Measurements from ENCODE around the gene SRXN1. TPM values are rescaled to one million over a fixed set of nuclear protein-coding genes. Genes with fewer than 3 reads are reported as not detected.
"Not testable (repeated sequence)": the region's sequence is repeated elsewhere in the genome, so short reads cannot be mapped to it uniquely, and the experiment has no call there.

Gene SRXN1
- 10 to 100 TPM; 27.9 to 28.2 TPM for total RNA-seq

DNA sequence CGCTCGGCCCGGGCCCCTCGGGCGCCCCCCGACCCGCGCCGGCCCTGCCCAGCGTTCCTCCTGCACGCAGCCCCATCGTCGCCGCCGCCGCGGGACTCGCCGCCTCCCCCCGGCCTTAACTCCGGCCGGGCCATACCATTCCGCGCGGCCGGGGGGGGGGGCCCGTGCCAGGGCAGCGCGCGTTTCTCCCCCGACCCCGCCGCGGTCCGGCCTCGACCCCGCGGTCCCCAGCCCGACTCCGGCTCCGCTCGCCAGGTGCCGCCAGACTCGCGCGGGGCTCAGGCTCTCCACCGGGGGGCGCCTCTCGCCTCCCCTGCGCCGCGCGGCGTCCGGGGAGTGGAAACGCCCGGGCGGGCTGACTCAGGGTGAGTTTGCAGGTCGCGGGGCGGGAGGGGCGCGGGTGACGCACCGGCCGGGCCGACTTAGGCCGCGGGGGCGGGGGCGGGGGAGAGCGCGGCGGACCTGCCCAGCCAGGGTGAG lies at the start of gene SRXN1:
Gene SRXN1, minus strand, starts transcription at position 91 of the 480 bp plus-strand sequence. Its CDS starts 15 bp downstream, at position 76.
- CTCF ChIA-PET = interaction anchor here (1.0 kb wide), 1 partner anchor 14 kb away, joined by 3 read pairs; no protein-coding TSS in a partner anchor
- POLR2A ChIA-PET = no interaction called here

- ChIA-PET CTCF (no interaction called here), POLR2A (no interaction called here)
Measured at GRCh38 chr20:701401-702129, 48.6 kb upstream of the SRXN1 start.

DNA sequence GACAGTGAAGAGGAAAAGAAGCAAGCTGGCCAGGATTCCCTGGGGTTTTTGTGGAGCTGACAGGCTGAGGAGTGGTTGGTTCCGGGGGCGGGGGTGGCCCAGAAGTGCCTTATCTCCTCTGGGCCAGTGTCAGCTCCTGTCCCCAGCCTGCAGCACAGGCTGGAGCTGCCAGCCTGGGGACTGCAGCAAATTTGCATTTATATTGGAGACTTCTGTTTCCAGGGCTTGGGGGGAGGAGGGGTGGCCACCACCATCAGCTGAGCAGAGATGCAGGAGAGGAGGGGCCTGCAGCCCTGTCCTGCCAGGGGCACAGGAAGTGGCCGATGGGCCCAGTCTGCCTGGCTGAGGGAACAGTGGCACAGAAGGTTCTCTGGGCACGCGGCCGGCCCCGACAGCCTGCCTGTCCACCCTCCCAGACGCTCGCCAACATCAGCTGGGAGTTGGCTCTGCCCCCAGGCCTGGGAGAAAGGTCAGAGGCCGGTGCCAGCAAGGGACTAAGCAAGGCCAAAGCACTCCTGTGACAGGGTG lies 46.9 kb upstream of the SRXN1 start:
- POLR2A ChIA-PET = no interaction called here
- CTCF ChIA-PET = interaction anchor here (0.7 kb wide), 1 partner anchor 93 kb away, joined by 3 read pairs; no protein-coding TSS in a partner anchor

DNA sequence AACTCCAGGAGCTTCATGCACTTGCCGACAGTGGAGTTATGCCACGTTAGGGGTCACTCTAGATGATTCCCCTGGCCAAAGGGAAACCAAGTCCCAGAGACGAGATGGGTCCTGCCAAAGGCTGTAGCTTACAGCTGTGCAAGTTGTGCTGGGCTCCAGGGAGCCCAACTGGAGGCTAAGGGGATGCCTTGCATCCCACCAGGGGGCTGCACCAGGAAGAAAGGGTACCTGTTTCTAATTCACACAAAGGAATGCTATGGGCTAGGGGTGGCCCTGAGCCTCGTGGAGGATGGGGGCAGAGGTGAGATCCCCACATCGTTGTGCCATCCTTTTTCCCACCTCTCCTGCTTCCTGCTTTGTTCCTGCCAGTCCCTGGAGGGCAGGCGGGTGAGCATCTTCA lies 46.3 kb upstream of the SRXN1 start:
- ChIA-PET CTCF (no interaction called here), POLR2A (no interaction called here)

- CTCF ChIA-PET = no interaction called here
- POLR2A ChIA-PET = no interaction called here
Measured at GRCh38 chr20:698276-698675, 45.3 kb upstream of the SRXN1 start.

GRCh38 chr20:697826-698225 lies 44.8 kb upstream of the SRXN1 start:
- POLR2A ChIA-PET = no interaction called here
- CTCF ChIA-PET = no interaction called here

GRCh38 chr20:695165-695866 lies 42.3 kb upstream of the SRXN1 start:
- CTCF ChIA-PET = no interaction called here
- POLR2A ChIA-PET = no interaction called here

DNA sequence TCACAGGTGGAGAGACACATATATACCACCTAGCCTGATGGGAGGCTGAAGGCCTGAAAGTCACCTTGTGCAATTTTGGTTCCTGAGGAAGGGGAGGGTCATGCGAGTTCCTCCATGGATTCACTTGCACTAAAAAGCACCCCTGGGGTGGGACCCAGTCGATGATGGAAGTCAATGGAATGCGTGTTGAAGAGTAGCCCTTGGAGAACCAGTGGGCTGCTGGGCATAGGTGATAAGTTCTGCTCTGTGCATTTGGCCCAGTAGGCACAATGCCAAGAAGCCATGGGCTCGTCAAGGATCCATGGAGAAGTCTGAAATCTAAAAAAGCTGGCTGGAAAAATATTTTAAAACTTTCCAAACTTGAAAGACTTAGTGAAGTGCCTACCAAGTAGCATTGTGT lies 41.5 kb upstream of the SRXN1 start:
- CTCF ChIA-PET = no interaction called here

GRCh38 chr20:693786-694185 lies 40.8 kb upstream of the SRXN1 start:
- POLR2A ChIA-PET, CTCF ChIA-PET: not testable (repeated sequence)

More for the DNA sequence above, 41.5 kb upstream of the SRXN1 start:
- POLR2A ChIA-PET = no interaction called here

- POLR2A ChIA-PET = no interaction called here
- CTCF ChIA-PET = interaction anchor here (0.6 kb wide), 1 partner anchor 46 kb away, joined by 3 read pairs; no protein-coding TSS in a partner anchor
Measured at GRCh38 chr20:692044-692443, 39.0 kb upstream of the SRXN1 start.

DNA sequence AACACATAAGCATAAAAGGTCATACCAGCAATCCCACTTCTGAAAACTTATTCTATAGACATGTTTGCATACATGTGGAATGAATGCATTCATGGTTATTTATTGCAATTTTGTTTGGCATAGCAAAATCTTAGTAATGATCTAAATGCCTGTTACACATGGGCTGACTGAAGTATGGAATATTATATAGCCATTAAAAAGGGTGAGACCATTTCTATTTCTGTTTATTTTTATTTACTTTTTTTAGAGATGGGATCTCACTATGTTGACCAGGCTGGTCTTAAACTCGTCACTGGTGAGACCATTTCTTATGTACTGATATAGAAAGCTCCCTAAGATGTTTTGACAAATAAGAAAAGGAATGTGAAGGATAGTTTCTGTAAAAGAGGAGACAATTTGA lies 36.9 kb upstream of the SRXN1 start:
- CTCF ChIA-PET = no interaction called here
- POLR2A ChIA-PET = no interaction called here

GRCh38 chr20:689348-689747 lies 36.3 kb upstream of the SRXN1 start:
- ChIA-PET POLR2A (no interaction called here), CTCF (no interaction called here)

GRCh38 chr20:688809-689212 lies 35.8 kb upstream of the SRXN1 start:
- POLR2A ChIA-PET = no interaction called here
- CTCF ChIA-PET = no interaction called here

DNA sequence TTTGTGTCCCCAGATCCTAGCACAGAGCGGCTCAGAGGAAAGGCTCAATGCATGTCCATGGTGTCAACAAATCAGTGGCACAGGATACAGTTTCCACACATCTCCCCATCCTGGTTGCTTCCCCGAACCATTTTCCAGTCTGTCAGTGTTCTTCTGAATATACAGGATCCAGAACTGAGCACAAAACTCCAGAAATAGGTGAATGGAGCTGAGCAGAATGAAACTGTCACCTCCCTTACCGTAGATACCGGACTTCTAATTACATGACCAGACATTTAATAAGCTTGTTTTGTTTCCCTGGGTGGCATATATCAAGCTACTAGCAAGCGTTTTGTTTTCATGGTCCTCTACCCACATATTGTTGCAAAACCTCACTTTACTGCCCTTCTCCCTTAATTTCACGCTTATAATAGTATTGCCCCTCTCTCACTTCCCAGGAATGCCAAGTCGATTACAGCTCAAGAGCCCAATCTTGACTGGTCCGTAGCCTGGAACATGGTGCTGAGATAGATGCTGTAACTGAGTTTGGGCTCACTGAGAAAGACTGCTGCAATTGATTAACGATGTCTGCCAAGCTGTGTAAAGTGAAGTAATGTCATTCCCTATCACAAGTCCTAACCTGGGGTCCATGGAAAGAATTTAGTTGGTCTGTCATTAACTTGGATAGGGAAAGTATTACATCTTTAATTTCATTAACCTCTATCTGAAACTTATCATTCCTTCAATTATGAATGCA lies 34.6 kb upstream of the SRXN1 start:
- POLR2A ChIA-PET = no interaction called here
- CTCF ChIA-PET = interaction anchor here (0.6 kb wide), 1 partner anchor 16 kb away, joined by 4 read pairs; no protein-coding TSS in a partner anchor

DNA sequence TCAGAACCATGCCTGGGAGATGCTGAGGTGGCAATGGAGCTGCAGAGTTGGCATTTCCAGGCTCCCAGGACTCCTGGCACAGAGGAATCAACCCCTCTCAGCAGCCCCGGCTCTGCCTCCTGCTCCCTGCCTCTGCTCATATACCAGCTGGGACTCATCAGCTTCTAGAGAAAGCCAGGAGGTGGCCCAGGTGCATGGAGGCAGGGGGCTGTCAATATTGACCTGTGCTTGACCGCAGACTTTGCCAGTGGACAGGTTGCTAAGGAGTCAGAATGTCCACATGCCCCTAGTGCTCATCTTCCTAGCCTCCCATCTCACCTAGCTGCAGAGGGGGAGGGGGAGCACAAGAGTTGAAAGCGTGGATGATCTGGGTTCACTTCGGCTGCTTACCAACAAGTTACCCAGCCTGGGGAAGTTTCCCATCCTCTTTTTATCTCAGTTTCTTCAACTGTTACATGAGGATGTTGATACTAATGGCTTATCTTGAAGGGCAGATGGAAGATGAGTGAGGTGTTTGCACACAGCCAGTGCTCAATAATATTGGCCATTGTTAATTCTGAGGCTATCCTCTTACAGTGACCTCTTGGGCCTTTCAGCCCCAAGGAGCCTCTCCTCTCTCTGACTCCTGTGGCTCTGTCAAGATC lies 31.8 kb upstream of the SRXN1 start:
- ChIA-PET POLR2A (no interaction called here), CTCF (no interaction called here)

DNA sequence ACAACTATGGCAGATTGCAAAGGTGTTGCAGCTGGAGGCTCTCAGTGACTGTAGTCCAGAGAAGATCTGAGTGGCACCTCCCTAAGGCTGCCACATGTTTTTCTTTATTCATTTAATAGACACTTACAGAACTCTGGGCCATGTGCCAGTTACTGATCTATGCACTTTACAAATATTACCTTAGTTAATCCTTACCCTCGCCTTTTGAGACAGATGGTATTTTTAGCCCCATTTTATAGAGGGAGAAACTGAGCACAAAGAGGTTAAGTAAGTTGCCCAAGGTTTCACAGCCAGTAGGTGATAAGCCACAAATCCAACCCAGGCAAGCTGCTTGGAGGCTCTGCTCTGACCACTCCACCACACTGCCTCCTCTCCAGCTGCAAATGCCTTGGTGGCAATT lies 29.1 kb upstream of the SRXN1 start:
- ChIA-PET POLR2A (no interaction called here), CTCF (no interaction called here)

- ChIA-PET POLR2A (no interaction called here), CTCF (interaction anchor here (1.1 kb wide), 1 partner anchor 35 kb away, joined by 3 read pairs; no protein-coding TSS in a partner anchor)
Measured at GRCh38 chr20:680638-681187, 27.7 kb upstream of the SRXN1 start.

GRCh38 chr20:677957-678356 lies 25.0 kb upstream of the SRXN1 start:
- CTCF ChIA-PET = no interaction called here
- POLR2A ChIA-PET = no interaction called here

- ChIA-PET POLR2A (no interaction called here), CTCF (no interaction called here)
Measured at GRCh38 chr20:676967-677366, 24.0 kb upstream of the SRXN1 start.
